GM18858 (cell line): ENCODE results near the gene PRSS50.

ENCODE experiments used
- ATAC-seq: cut with Tn5 transposase; IDR thresholded peaks from one replicate; pipeline ENCODE4 v1.9.1; 2021; ENCODE audit not compliant: unreplicated experiment

PRSS50 gene

GRCh38 chr3:46671541-46672348 is 45.9 kb downstream of the PRSS50 start:
- ATAC-seq = no peak

GRCh38 chr3:46670891-46671427 is 46.7 kb downstream of the PRSS50 start:
- no peak for ATAC-seq

- no peak for ATAC-seq
Measured at GRCh38 chr3:46670000-46670890, 47.4 kb downstream of the PRSS50 start.

- no peak for ATAC-seq
Measured at GRCh38 chr3:46669191-46669999, 48.3 kb downstream of the PRSS50 start.

- no peak for ATAC-seq
Measured at GRCh38 chr3:46668591-46668990, 49.1 kb downstream of the PRSS50 start.

- ATAC-seq = no peak
Measured at GRCh38 chr3:46668116-46668515, 49.6 kb downstream of the PRSS50 start.

- ATAC-seq = no peak
Measured at GRCh38 chr3:46667657-46668056, 50.0 kb downstream of the PRSS50 start.

- ATAC-seq = no peak
Measured at GRCh38 chr3:46667061-46667621, 50.5 kb downstream of the PRSS50 start.

GRCh38 chr3:46666453-46666845 is 51.2 kb downstream of the PRSS50 start:
- no peak for ATAC-seq

GRCh38 chr3:46665763-46666452 is 51.8 kb downstream of the PRSS50 start:
- no peak for ATAC-seq

GRCh38 chr3:46664971-46665762 is 52.5 kb downstream of the PRSS50 start:
- ATAC-seq = no peak

GRCh38 chr3:46664188-46664970 is 53.3 kb downstream of the PRSS50 start:
- ATAC-seq = no peak

GRCh38 chr3:46663591-46664135 is 54.0 kb downstream of the PRSS50 start:
- no peak for ATAC-seq

- no peak for ATAC-seq
Measured at GRCh38 chr3:46662771-46663551, 54.7 kb downstream of the PRSS50 start.
